AG04449 (cell line): ENCODE results near the gene IGF2BP3.

ENCODE experiments used
- CTCF ChIA-PET: fragments of 350-600 bp; formaldehyde crosslinking; extraction: SDS; loops from one replicate; lab custom pipeline; 2021; ENCODE audit warnings: antibody characterized with exemption; lab: Yijun Ruan, JAX
- POLR2A ChIA-PET: fragments of 400-600, 350-600 bp; formaldehyde crosslinking; extraction: SDS; loops from one replicate; lab custom pipeline; 2020; ENCODE audit warnings: antibody characterized with exemption, inconsistent platforms; lab: Yijun Ruan, JAX
- DNase-seq: peaks from one replicate; pipeline ENCODE4 v3.0.0-alpha.2; 2010; ENCODE audit warnings: low read depth, low spot score
- H3K4me3 ChIP-seq: 2 replicates; pipeline ENCODE4 v1.5.1; 2011; ENCODE audit warnings: low read depth, mild to moderate bottlenecking, control low read depth, low read length
- CTCF ChIP-seq: IDR thresholded peaks from one replicate; pipeline ENCODE4 v1.5.1; 2011; ENCODE audit warnings: mild to moderate bottlenecking, moderate library complexity, low read length, control low read depth, inconsistent platforms; ENCODE audit not compliant: insufficient read depth; ENCODE audit errors: missing control alignments

Gene IGF2BP3

GRCh38 chr7:23308754-23309153 lies 161.5 kb downstream of the IGF2BP3 start:
- no peak for DNase-seq
- CTCF ChIA-PET: interaction anchor here (1.8 kb wide), 1 partner anchor 9 kb away, joined by 4 read pairs; no protein-coding TSS in a partner anchor
- TF ChIP-seq CTCF: no peak
- POLR2A ChIA-PET: interaction anchor here (1.0 kb wide), 1 partner anchor 9 kb away, joined by 3 read pairs; no protein-coding TSS in a partner anchor
- H3K4me3 ChIP-seq: no peak overlapping the region

GRCh38 chr7:23306936-23307521 lies 163.3 kb downstream of the IGF2BP3 start:
- H3K4me3 ChIP-seq: no peak overlapping the region
- no peak for TF ChIP-seq CTCF
- no peak for DNase-seq
- ChIA-PET POLR2A (no interaction called here), CTCF (no interaction called here)

GRCh38 chr7:23299770-23300300 lies 170.5 kb downstream of the IGF2BP3 start:
- ChIA-PET POLR2A (interaction anchor here (1.1 to 1.6 kb wide), 2 partner anchors 34 to 48 kb away, joined by 3 read pairs; no protein-coding TSS in a partner anchor), CTCF (interaction anchor here (0.8 to 3.4 kb wide), 6 partner anchors 10 to 246 kb away, joined by 3 to 16 read pairs (median 6); no protein-coding TSS in a partner anchor)
- no peak for DNase-seq
- H3K4me3 ChIP-seq: peak overlapping the region; percentile 91
- no peak for TF ChIP-seq CTCF

GRCh38 chr7:23298885-23299769 lies 171.2 kb downstream of the IGF2BP3 start, which contains the start of gene MALSU1:
Gene MALSU1 (plus strand): TSS chr7:23299339. CDS start chr7:23299353, 14 bp downstream.
- POLR2A ChIA-PET: interaction anchor here (0.6 to 1.6 kb wide), 3 partner anchors 21 to 48 kb away, joined by 3 to 4 read pairs (median 3); no protein-coding TSS in a partner anchor
- CTCF ChIA-PET: interaction anchor here (0.7 to 3.4 kb wide), 6 partner anchors 17 to 247 kb away, joined by 3 to 16 read pairs (median 6); no protein-coding TSS in a partner anchor
- peak within 1 kb of the TSS; percentile 91 for H3K4me3 ChIP-seq
- peak; percentile 65 for DNase-seq
- TF ChIP-seq CTCF: no peak

GRCh38 chr7:23298141-23298881 lies 172.0 kb downstream of the IGF2BP3 start:
- ChIA-PET POLR2A (interaction anchor here (0.6 kb wide), 1 partner anchor 20 kb away, joined by 4 read pairs; no protein-coding TSS in a partner anchor), CTCF (interaction anchor here (0.7 to 3.4 kb wide), 6 partner anchors 17 to 248 kb away, joined by 3 to 16 read pairs (median 3); no protein-coding TSS in a partner anchor)
- 0 out of 2 replicates have a peak overlapping the region, but pooled peaks have one; percentile 91 for H3K4me3 ChIP-seq
- peak; percentile 19 for DNase-seq
- TF ChIP-seq CTCF: no peak
